GM12878 (cell line): Measurements from ENCODE around the gene CCDC184.
"Not testable (repeated sequence)": the region's sequence is repeated elsewhere in the genome, so short reads cannot be mapped to it uniquely, and the experiment has no call there.

Experiments used
- SP1 ChIP-seq: IDR thresholded peaks from one replicate; pipeline ENCODE4 v1.6.1; 2011; ENCODE audit warnings: low read depth, low read length
- TF ChIP-seq, protein P1 (sequence below): fragments of 450-650 bp; IDR thresholded peaks from 2 replicates; pipeline ENCODE4 v1.6.1; 2017; ENCODE audit warnings: mild to moderate bottlenecking

DNA sequence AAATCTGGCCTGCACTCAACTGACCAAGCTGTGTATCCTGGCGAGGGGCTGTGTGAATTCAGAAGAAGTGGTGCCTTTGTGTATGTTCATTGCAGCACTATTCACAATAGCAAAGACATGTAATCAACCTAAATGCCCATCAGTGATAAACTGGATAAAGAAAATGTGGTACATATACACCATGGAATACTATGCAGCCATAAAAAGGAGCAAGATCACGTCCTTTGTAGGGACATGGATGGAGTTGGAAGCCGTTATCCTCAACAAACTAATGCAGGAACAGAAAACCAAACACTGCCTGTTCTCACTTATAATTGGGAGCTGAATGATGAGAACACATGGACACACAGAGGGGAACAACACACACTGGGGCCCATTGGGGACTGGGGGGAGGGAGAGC, 41.1 kb downstream of the CCDC184 start:
- TF ChIP-seq, protein P1, sequence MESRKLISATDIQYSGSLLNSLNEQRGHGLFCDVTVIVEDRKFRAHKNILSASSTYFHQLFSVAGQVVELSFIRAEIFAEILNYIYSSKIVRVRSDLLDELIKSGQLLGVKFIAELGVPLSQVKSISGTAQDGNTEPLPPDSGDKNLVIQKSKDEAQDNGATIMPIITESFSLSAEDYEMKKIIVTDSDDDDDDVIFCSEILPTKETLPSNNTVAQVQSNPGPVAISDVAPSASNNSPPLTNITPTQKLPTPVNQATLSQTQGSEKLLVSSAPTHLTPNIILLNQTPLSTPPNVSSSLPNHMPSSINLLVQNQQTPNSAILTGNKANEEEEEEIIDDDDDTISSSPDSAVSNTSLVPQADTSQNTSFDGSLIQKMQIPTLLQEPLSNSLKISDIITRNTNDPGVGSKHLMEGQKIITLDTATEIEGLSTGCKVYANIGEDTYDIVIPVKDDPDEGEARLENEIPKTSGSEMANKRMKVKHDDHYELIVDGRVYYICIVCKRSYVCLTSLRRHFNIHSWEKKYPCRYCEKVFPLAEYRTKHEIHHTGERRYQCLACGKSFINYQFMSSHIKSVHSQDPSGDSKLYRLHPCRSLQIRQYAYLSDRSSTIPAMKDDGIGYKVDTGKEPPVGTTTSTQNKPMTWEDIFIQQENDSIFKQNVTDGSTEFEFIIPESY, result not testable (repeated sequence)
- TF ChIP-seq SP1, result not testable (repeated sequence)
